HG02840 (cell line): ENCODE measurements around the gene ROCK2.
"Not testable (repeated sequence)": the region's sequence is repeated elsewhere in the genome, so short reads cannot be mapped to it uniquely, and the experiment has no call there.

Source experiments
- ATAC-seq: cut with Tn5 transposase; IDR thresholded peaks from one replicate; pipeline ENCODE4 v1.9.1; 2021; ENCODE audit warnings: mild to moderate bottlenecking, moderate library complexity, moderate number of reproducible peaks; ENCODE audit not compliant: unreplicated experiment, low FRiP score

ROCK2 gene

GRCh38 chr2:11242542-11243174 is 101.8 kb downstream of the ROCK2 start:
- no peak for ATAC-seq

DNA sequence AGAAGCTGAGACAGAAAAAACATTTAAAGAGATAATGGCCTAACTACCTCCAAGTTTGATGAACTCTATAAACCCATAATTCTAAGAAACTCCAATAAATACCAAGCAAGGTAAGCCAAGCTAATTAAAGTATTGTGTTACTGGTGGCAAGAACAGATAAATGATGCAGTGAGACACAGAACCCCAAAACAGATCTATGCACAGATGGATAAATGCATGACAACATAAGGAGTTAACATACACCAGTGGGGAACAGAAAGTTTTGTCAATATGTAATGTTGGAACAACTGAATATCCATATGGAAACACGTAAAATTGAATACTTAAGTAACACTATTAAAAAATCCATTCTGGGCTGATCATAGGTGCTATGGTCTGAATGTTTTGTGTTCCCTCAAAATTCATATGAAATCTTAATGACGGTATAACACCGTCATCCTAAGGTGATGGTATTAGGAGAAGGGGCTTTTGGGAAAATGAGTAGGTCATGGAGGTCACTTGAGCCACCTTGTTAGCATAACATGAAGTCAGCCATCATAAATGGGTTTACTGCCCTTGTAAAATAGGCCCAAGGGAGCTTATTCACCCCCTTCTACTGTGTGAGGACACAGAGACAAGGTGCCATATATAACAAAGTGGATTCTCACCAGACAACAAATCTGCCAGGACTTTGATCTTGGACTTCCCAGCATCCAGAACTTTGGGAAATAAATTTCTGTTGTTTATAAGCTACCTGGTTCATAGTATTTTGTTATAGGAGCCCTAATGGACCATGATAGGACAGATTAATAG is 102.8 kb downstream of the ROCK2 start:
- ATAC-seq: no peak

DNA sequence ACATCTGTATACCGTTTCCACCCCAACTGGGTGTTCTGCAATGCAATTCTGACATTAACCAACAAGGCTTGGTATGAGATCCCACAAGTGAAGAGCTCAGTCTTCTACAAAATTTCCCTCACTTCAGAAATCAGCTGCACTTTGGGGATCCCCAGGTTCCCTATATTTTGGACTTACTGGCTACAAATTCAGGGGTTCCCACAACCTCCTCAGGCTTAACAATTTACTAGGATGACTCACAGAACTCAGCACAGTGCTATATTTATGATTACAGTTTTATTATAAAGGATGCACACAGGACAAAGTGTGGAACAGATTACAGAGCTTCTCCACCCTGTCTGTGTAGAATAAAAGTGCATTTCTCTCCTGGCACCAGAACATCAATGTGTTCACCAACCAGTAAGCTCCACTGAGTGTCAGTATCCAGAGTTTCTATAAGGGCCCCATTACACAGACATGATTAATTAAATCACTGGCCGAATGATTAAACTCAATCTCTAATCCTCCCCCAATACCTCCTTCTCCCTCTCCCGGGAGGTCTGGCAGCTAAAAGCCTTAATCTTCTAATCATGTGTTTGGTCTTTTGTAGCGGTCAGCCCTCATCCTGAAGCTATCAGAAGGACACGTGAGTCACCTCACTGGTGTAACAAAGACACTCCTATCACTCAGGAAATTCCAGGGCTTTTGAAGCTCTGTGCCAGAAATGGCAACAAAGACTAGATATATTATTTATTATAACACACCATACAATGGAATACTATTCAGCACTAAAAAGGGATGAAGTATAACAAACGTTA is 104.6 kb downstream of the ROCK2 start:
- ATAC-seq: no peak

- ATAC-seq: no peak
Measured at GRCh38 chr2:11239147-11239546, 105.3 kb downstream of the ROCK2 start.

DNA sequence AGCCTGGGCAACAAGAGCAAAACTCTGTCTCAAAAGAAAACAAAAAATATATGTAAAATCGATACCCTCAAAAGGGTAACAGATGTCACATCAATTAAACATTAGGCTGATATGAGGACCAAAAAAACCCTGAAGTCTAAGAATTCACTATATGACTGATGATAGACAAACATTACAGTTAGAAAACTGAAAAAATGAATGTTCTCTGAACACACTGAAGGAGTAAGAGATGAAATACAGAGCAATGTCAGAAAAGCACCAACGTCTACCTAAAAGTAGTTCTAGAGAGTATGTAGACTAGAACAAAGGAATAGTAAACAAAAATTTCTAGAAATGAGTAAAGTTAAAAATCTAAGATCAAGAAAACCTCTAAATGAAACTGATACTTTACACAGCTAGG is 107.3 kb downstream of the ROCK2 start:
- ATAC-seq: no peak

- ATAC-seq: no peak
Measured at GRCh38 chr2:11236335-11236734, 108.1 kb downstream of the ROCK2 start.

- ATAC-seq: no peak
Measured at GRCh38 chr2:11235583-11235982, 108.9 kb downstream of the ROCK2 start.

- no peak for ATAC-seq
Measured at GRCh38 chr2:11234309-11234708, 110.1 kb downstream of the ROCK2 start.

- not testable (repeated sequence) for ATAC-seq
Measured at GRCh38 chr2:11231193-11231592, 113.2 kb downstream of the ROCK2 start.

- no peak for ATAC-seq
Measured at GRCh38 chr2:11228692-11229091, 115.7 kb downstream of the ROCK2 start.

GRCh38 chr2:11227595-11227994 is 116.8 kb downstream of the ROCK2 start:
- ATAC-seq: no peak

DNA sequence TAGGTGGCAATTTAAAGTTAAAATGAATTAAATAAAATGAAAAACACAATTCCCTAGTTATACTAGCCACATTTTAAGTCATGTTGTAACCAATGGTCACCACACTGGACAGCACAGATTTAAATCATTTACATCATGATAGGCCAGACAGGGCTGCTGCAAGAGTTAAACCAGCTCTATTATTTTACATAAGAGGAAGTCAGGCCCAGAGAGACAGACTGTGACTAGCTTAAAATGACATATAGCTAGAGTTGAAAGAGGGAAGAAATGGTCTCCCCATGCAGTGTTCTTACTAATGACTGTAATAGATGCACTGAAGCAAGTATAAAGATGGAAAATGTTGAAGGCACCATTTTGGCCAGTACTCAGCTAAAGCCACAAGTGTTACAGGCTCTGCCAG is 119.5 kb downstream of the ROCK2 start:
- ATAC-seq: no peak

DNA sequence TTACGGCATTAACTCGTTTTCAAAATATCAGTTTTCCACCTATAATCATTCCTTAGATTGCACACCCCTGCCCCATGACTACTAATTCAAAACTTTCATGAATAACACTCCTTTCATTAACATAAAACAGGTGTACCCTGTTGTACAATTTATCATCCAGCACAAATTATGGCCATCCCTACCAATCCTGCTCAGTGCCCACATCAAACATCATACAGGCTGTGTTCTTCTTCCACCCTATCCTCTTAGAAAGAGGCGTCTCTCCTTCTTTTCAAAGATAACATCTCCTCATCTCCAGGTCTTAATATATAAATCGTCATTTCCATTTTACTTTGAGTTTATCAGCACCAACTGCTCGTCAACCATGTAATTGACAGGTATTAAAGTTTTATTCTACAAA is 121.6 kb downstream of the ROCK2 start:
- ATAC-seq: no peak

GRCh38 chr2:11220445-11220844 is 124.0 kb downstream of the ROCK2 start:
- ATAC-seq: no peak

GRCh38 chr2:11215407-11215806 is 129.0 kb downstream of the ROCK2 start:
- ATAC-seq: no peak

GRCh38 chr2:11214770-11215169 is 129.7 kb downstream of the ROCK2 start:
- no peak for ATAC-seq

GRCh38 chr2:11213975-11214374 is 130.5 kb downstream of the ROCK2 start:
- no peak for ATAC-seq

DNA sequence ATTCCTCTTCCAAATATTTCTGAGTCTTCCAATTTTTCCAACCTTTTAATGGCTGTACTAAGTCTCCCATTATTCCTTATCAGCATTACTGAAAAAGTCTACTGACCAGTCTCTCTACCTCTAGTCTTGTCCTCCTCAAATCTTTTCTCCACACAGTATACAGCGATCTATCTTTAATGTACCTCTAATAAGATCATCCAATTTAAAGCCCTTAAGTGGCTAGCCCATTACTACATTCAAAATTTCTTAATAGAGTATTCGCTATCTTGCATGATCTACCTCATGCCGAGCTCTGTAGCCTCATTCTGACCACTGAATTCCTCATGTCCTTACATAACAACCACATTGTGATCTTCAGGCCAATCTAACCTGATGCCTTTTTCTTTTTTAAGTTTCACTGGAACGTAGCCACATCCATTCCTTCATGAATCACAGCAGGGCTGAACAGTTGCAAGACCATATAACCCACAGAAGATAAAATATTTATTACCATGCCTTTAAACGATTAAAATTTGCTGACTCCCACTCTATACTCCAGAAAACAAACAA is 131.3 kb downstream of the ROCK2 start:
- no peak for ATAC-seq

GRCh38 chr2:11212645-11213044 is 131.8 kb downstream of the ROCK2 start:
- ATAC-seq: no peak

- ATAC-seq: no peak
Measured at GRCh38 chr2:11208083-11208482, 136.4 kb downstream of the ROCK2 start.

DNA sequence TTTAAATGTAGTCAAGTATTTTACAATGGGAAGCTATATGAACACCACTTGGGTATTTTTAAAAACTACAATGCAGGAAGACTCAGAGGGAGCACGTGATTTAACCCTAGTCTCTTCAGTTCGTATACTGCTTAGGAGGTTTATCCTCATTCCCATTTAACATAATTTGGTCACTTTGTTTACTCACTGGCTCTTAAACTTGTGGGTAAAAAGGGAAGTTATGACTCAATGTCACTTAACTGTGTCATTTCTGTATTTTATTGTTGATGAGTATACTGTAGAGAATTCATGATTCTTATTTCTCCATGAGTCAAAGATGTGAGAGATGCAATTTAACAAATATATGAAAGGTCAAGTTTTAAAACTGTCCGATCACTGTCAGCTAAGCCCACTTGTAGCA is 141.0 kb downstream of the ROCK2 start:
- ATAC-seq: no peak
